Sigmoid colon (tissue), 4 donors: Measurements from ENCODE around the gene CASP2.

Experiments
- CTCF ChIP-seq, 4 experiments: fragments of 450-650 bp in 3 of 4; fragments of 200-600 bp in 1 of 4; IDR thresholded peaks; one replicate each; pipeline ENCODE4 v1.5.1; 2016 to 2019; ENCODE audit warnings: antibody characterized with exemption in 4 of 4, mild to moderate bottlenecking in 3 of 4, moderate library complexity in 2 of 4
- POLR2A ChIP-seq, 2 donors: fragments of 450-650 bp; IDR thresholded peaks; one replicate each; pipeline ENCODE4 v1.6.1; 2016; ENCODE audit warnings: antibody characterized with exemption in 2 of 2, mild to moderate bottlenecking in 2 of 2, moderate library complexity in 2 of 2
- POLR2AphosphoS5 ChIP-seq, 4 donors: sonication (generic); formaldehyde crosslinking; IDR thresholded peaks; one replicate each; pipeline ENCODE4 v1.6.1; 2017; ENCODE audit warnings: antibody characterized with exemption in 4 of 4

- TF ChIP-seq CTCF (IDR thresholded peaks at IDR 0.05) (no peak), POLR2A (IDR thresholded peaks at IDR 0.05) (no peak), POLR2AphosphoS5 (IDR thresholded peaks at IDR 0.05) (no peak)
Observed at GRCh38 chr7:143257501-143257900, 30.6 kb upstream of the CASP2 start.
